Liver (tissue), 3 donors: ENCODE data around the gene TOR1AIP1.

Experiments used
- HNF4G ChIP-seq: IDR thresholded peaks from 2 replicates; pipeline ENCODE4 v1.6.1; 2016; ENCODE audit warnings: antibody characterized with exemption
- NR2F2 ChIP-seq: IDR thresholded peaks from 2 replicates; pipeline ENCODE4 v1.6.1; 2016; ENCODE audit warnings: antibody characterized with exemption
- RAD21 ChIP-seq, 2 donors: IDR thresholded peaks; 2 replicates each; pipeline ENCODE4 v1.6.1; 2016; ENCODE audit warnings: antibody characterized with exemption in 2 of 2, mild to moderate bottlenecking in 2 of 2
- TAF1 ChIP-seq: conservative IDR thresholded peaks from 2 replicates; pipeline ENCODE4 v1.6.1; 2016; ENCODE audit warnings: antibody characterized with exemption, mild to moderate bottlenecking
- YY1 ChIP-seq: IDR thresholded peaks from 2 replicates; pipeline ENCODE4 v1.6.1; 2016; ENCODE audit warnings: antibody characterized with exemption, mild to moderate bottlenecking
- TF ChIP-seq, protein P1 (sequence below): fragments of 150-350 bp; IDR thresholded peaks from 2 replicates; pipeline ENCODE4 v1.5.1; 2017; ENCODE audit warnings: improper control_type of control experiment, low read depth, low read length; ENCODE audit not compliant: missing input control
- TF ChIP-seq, protein P2 (sequence below): IDR thresholded peaks from 2 replicates; pipeline ENCODE4 v1.6.1; 2016; ENCODE audit warnings: antibody characterized with exemption, mild to moderate bottlenecking
- TF ChIP-seq, protein P3 (sequence below): IDR thresholded peaks from 2 replicates; pipeline ENCODE4 v1.6.1; 2016; ENCODE audit warnings: antibody characterized with exemption
- TF ChIP-seq, protein P4 (sequence below): IDR thresholded peaks from 2 replicates; pipeline ENCODE4 v1.6.1; 2016; ENCODE audit warnings: antibody characterized with exemption
- donor health status: healthy.
- donor health status: healthy.

DNA sequence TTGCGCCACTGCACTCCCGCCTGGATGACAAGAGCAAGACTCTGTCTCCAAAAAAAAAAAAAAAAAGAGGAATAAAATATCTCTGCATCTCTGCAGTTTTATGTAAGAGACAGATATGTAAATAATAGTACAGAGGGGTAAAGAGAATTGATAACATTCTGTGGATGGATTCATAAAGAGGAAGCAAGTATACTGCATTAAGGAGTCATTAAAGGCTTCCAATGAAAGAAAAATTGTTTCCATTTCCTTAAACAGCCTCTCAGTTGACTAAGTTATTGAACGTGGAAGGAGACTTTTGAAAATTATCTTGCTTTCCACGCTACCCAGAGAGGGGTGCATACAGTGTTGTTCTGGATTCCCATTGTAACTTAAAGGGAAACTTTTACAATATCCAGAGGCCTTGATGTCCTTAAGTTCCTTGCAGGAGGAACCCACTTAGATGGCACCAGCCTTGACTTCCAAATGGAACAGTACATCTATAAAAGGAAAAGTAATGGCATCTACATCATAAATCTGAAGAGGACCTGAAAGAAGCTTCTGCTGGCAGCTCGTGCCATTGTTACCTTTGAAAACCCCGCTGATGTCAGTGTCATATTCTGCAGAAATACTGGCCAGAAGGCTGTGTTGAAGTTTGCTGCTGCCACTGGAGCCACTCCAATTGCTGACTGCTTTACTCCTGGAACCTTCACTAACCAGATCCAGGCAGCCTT lies 86.4 kb downstream of the TOR1AIP1 start:
- TF ChIP-seq, protein P1, sequence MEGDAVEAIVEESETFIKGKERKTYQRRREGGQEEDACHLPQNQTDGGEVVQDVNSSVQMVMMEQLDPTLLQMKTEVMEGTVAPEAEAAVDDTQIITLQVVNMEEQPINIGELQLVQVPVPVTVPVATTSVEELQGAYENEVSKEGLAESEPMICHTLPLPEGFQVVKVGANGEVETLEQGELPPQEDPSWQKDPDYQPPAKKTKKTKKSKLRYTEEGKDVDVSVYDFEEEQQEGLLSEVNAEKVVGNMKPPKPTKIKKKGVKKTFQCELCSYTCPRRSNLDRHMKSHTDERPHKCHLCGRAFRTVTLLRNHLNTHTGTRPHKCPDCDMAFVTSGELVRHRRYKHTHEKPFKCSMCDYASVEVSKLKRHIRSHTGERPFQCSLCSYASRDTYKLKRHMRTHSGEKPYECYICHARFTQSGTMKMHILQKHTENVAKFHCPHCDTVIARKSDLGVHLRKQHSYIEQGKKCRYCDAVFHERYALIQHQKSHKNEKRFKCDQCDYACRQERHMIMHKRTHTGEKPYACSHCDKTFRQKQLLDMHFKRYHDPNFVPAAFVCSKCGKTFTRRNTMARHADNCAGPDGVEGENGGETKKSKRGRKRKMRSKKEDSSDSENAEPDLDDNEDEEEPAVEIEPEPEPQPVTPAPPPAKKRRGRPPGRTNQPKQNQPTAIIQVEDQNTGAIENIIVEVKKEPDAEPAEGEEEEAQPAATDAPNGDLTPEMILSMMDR = no peak
- no peak for TF ChIP-seq YY1
- no peak for TF ChIP-seq NR2F2
- TF ChIP-seq HNF4G = no peak
- no peak for TF ChIP-seq TAF1
- TF ChIP-seq, protein P2, sequence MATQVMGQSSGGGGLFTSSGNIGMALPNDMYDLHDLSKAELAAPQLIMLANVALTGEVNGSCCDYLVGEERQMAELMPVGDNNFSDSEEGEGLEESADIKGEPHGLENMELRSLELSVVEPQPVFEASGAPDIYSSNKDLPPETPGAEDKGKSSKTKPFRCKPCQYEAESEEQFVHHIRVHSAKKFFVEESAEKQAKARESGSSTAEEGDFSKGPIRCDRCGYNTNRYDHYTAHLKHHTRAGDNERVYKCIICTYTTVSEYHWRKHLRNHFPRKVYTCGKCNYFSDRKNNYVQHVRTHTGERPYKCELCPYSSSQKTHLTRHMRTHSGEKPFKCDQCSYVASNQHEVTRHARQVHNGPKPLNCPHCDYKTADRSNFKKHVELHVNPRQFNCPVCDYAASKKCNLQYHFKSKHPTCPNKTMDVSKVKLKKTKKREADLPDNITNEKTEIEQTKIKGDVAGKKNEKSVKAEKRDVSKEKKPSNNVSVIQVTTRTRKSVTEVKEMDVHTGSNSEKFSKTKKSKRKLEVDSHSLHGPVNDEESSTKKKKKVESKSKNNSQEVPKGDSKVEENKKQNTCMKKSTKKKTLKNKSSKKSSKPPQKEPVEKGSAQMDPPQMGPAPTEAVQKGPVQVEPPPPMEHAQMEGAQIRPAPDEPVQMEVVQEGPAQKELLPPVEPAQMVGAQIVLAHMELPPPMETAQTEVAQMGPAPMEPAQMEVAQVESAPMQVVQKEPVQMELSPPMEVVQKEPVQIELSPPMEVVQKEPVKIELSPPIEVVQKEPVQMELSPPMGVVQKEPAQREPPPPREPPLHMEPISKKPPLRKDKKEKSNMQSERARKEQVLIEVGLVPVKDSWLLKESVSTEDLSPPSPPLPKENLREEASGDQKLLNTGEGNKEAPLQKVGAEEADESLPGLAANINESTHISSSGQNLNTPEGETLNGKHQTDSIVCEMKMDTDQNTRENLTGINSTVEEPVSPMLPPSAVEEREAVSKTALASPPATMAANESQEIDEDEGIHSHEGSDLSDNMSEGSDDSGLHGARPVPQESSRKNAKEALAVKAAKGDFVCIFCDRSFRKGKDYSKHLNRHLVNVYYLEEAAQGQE = no peak
- TF ChIP-seq, protein P3, sequence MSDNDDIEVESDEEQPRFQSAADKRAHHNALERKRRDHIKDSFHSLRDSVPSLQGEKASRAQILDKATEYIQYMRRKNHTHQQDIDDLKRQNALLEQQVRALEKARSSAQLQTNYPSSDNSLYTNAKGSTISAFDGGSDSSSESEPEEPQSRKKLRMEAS = no peak
- TF ChIP-seq, protein P4, sequence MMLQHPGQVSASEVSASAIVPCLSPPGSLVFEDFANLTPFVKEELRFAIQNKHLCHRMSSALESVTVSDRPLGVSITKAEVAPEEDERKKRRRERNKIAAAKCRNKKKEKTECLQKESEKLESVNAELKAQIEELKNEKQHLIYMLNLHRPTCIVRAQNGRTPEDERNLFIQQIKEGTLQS = no peak
- TF ChIP-seq RAD21 (IDR thresholded peaks at IDR 0.05) = no peak
